GM21529 (cell line): Measurements from ENCODE around the gene USP48.
"Not testable (repeated sequence)": the region's sequence is repeated elsewhere in the genome, so short reads cannot be mapped to it uniquely, and the experiment has no call there.

ENCODE experiments used
- ATAC-seq: cut with Tn5 transposase; IDR thresholded peaks from one replicate; pipeline ENCODE4 v1.9.1; 2021; ENCODE audit not compliant: unreplicated experiment

The USP48 gene

GRCh38 chr1:21814981-21815582 lies 32.1 kb upstream of the USP48 start:
- ATAC-seq, result no peak

- ATAC-seq, result no peak
Observed at GRCh38 chr1:21814241-21814918, 31.4 kb upstream of the USP48 start.

- ATAC-seq, result no peak
Observed at GRCh38 chr1:21813542-21813941, 30.6 kb upstream of the USP48 start.

- ATAC-seq, result no peak
Observed at GRCh38 chr1:21811875-21812305, 28.9 kb upstream of the USP48 start, which contains the start of gene LDLRAD2. LDLRAD2 (plus strand) TSS chr1:21812265; CDS start chr1:21812452, 187 bp downstream.

- ATAC-seq, result no peak
Observed at GRCh38 chr1:21804536-21804935, 21.6 kb upstream of the USP48 start.

- no peak for ATAC-seq
Observed at GRCh38 chr1:21801100-21801499, 18.2 kb upstream of the USP48 start.

GRCh38 chr1:21799730-21800129 lies 16.8 kb upstream of the USP48 start:
- ATAC-seq, result no peak

- no peak for ATAC-seq
Observed at GRCh38 chr1:21795075-21795474, 12.1 kb upstream of the USP48 start.

GRCh38 chr1:21794656-21795055 lies 11.7 kb upstream of the USP48 start:
- no peak for ATAC-seq

GRCh38 chr1:21793104-21793503 lies 10.2 kb upstream of the USP48 start:
- no peak for ATAC-seq

GRCh38 chr1:21786640-21787039 lies 3.7 kb upstream of the USP48 start:
- ATAC-seq, result no peak

GRCh38 chr1:21785764-21786163 lies 2.8 kb upstream of the USP48 start:
- ATAC-seq, result not testable (repeated sequence)

GRCh38 chr1:21783679-21784603 lies 992 bp upstream of the USP48 start:
- no peak for ATAC-seq

- ATAC-seq, result peak; percentile 28
Observed at GRCh38 chr1:21782349-21782867, 541 bp downstream of the USP48 start.

- peak; percentile 10 for ATAC-seq
Observed at GRCh38 chr1:21781815-21782348, 1.1 kb downstream of the USP48 start.

- ATAC-seq, result peak; percentile 35
Observed at GRCh38 chr1:21779613-21780521, 3.1 kb downstream of the USP48 start.

GRCh38 chr1:21778405-21778727 lies 4.6 kb downstream of the USP48 start:
- ATAC-seq, result no peak

- not testable (repeated sequence) for ATAC-seq
Observed at GRCh38 chr1:21776925-21777324, 6.0 kb downstream of the USP48 start.

GRCh38 chr1:21775985-21776562 lies 6.9 kb downstream of the USP48 start:
- no peak for ATAC-seq

- no peak for ATAC-seq
Observed at GRCh38 chr1:21775550-21775914, 7.4 kb downstream of the USP48 start.
